AG20443 (cell line): ENCODE measurements around the gene CNTROB.

Experiments used
- DNase-seq: peaks from one replicate; pipeline ENCODE4 v3.0.0; 2012; ENCODE audit warnings: low spot score, mixed read lengths

CNTROB gene

GRCh38 chr17:7903154-7904103 lies 28.6 kb upstream of the CNTROB start:
- no peak for DNase-seq

- no peak for DNase-seq
Observed at GRCh38 chr17:7909089-7909488, 22.9 kb upstream of the CNTROB start.

GRCh38 chr17:7910281-7910680 lies 21.7 kb upstream of the CNTROB start:
- DNase-seq, result no peak

GRCh38 chr17:7910711-7911110 lies 21.3 kb upstream of the CNTROB start:
- no peak for DNase-seq

GRCh38 chr17:7911116-7911515 lies 20.9 kb upstream of the CNTROB start:
- DNase-seq, result no peak

GRCh38 chr17:7912927-7913524 lies 19.0 kb upstream of the CNTROB start:
- DNase-seq, result peak; percentile 65

GRCh38 chr17:7915179-7915610 lies 16.8 kb upstream of the CNTROB start:
- DNase-seq, result no peak

GRCh38 chr17:7915611-7916384 lies 16.2 kb upstream of the CNTROB start, which contains the start of gene RNF227:
Gene RNF227, minus strand, starts transcription at chr17:7916289. Its CDS starts 94 bp downstream, at chr17:7916195.
- DNase-seq, result peak; percentile 93

GRCh38 chr17:7916385-7916682 lies 15.7 kb upstream of the CNTROB start:
- DNase-seq, result no peak

- no peak for DNase-seq
Observed at GRCh38 chr17:7916808-7917207, 15.2 kb upstream of the CNTROB start.

GRCh38 chr17:7922269-7922844 lies 9.6 kb upstream of the CNTROB start:
- DNase-seq, result no peak

- DNase-seq, result peak; percentile 87
Observed at GRCh38 chr17:7922845-7923628, 9.0 kb upstream of the CNTROB start.

- no peak for DNase-seq
Observed at GRCh38 chr17:7927596-7927995, 4.4 kb upstream of the CNTROB start.

GRCh38 chr17:7929158-7930023 lies 2.6 kb upstream of the CNTROB start, which contains the start of gene KCNAB3:
Gene KCNAB3, minus strand, starts transcription at chr17:7929856. Its CDS starts 421 bp downstream, at chr17:7929435.
- peak; percentile 91 for DNase-seq

GRCh38 chr17:7930841-7931631 lies 970 bp upstream of the CNTROB start:
- DNase-seq, result no peak

GRCh38 chr17:7932483-7932891 lies 481 bp downstream of the CNTROB start:
- peak; percentile 38 for DNase-seq

- peak; percentile 73 for DNase-seq
Observed at GRCh38 chr17:7932949-7933348, 943 bp downstream of the CNTROB start.

- no peak for DNase-seq
Observed at GRCh38 chr17:7935859-7936258, 3.9 kb downstream of the CNTROB start.

GRCh38 chr17:7940034-7940433 lies 8.0 kb downstream of the CNTROB start:
- DNase-seq, result no peak
